Prostate gland (tissue), 2 donors: ENCODE results near the gene NRXN2. TPM values are rescaled to one million over a fixed set of nuclear protein-coding genes. Genes with fewer than 3 reads are reported as not detected.

Source experiments
- DNase-seq: peaks from one replicate; pipeline ENCODE4 v3.0.0-alpha.2; 2019; ENCODE audit warnings: low spot score
- H3K27ac ChIP-seq, 2 donors: fragments of 200-600 bp; sonication (generic); 2 replicates each; pipeline ENCODE4 v1.5.1; 2017 to 2019
- H3K27me3 ChIP-seq: fragments of 200-600 bp; sonication (generic); replicated peaks from 2 replicates; pipeline ENCODE4 v1.5.1; 2019; ENCODE audit not compliant: insufficient read depth
- H3K36me3 ChIP-seq, 2 donors: fragments of 200-600 bp; sonication (generic); 1 replicate in 1 of 2; 2 replicates in 1 of 2; pipeline versions ENCODE4 v1.5.1 to v1.8.1; 2017 to 2019
- H3K4me1 ChIP-seq: fragments of 200-600 bp; sonication (generic); replicated peaks from 2 replicates; pipeline ENCODE4 v1.5.1; 2019
- H3K4me3 ChIP-seq, 2 donors: fragments of 200-600 bp; sonication (generic); 2 replicates each; pipeline ENCODE4 v1.5.1; 2017 to 2019
- H3K9me3 ChIP-seq: fragments of 200-600 bp; sonication (generic); 2 replicates; pipeline ENCODE4 v1.5.1; 2017
- POLR2A ChIP-seq: fragments of 450-650 bp; IDR thresholded peaks from one replicate; pipeline ENCODE4 v1.6.1; 2016; ENCODE audit warnings: antibody characterized with exemption, mild to moderate bottlenecking
- POLR2AphosphoS5 ChIP-seq: sonication (generic); formaldehyde crosslinking; IDR thresholded peaks from one replicate; pipeline ENCODE4 v1.6.1; 2017; ENCODE audit warnings: antibody characterized with exemption
- WGBS: methylation state at CpG from one replicate; pipeline ENCODE4 v1.1.5; 2018; 5-methylcytosine and 5-hydroxymethylcytosine counted together
- intact Hi-C: fragments of 100-400 bp; cut with DNase I; formaldehyde crosslinking; loops from one replicate; pipeline ENCODE4 v1.14.2; 2022
- total RNA-seq, 2 donors: library from RNA; depleted of rRNA; stranded (reverse); fragments of >200 nt; gene quantifications; one replicate each; pipeline ENCODE4 v1.1.0, GENCODE V29; 2016
- TF ChIP-seq, protein P1 (sequence below), 4 experiments: fragments of 200-600 bp in 2 of 4; fragments of 450-650 bp in 2 of 4; sonication (generic) in 2 of 4; IDR thresholded peaks; 1 replicate in 3 of 4; 2 replicates in 1 of 4; pipeline ENCODE4 v1.5.1; 2016 to 2019; ENCODE audit warnings: antibody characterized with exemption in 4 of 4, mild to moderate bottlenecking in 2 of 4, moderate library complexity in 2 of 4

Gene NRXN2
- total RNA-seq, 2 donors from 2014 or later = 0.46 to 26.8 TPM

DNA sequence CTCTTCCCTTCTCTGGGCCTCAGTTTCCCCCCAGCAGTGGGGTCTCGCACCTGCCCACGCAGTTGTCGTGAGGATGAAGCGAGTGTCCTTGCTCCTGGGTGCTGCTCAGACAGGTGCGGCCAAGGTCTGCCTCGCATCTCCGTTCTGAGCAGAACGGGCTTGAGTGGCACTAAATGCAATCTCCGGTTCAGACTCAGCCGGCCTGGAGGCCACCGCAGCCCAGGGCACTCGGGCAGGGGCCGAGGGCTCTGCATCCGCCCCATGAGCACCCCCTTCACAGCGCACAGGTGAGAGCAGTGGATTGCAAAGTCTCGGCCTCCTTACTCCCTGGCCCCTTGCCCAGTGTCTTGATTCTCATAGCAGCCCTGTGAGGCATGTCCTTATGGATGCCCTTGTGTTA lies 162.1 kb downstream of the NRXN2 start:
- H3K4me1 ChIP-seq = no peaks in the 10 kb centered on the region
- H3K27me3 ChIP-seq = no peaks in the 10 kb centered on the region
- H3K36me3 ChIP-seq = no peaks in the 10 kb centered on the region
- intact Hi-C loops = no loop called here
- no peak overlapping the region for H3K27ac ChIP-seq
- no peak overlapping the region for H3K4me3 ChIP-seq
- WGBS = 95% methylated on average over 10 of the region's 16 CpGs
- no peaks in the 10 kb centered on the region for H3K9me3 ChIP-seq
- DNase-seq = no peak
- no peak for TF ChIP-seq POLR2A
- TF ChIP-seq POLR2AphosphoS5 = no peak
- TF ChIP-seq, protein P1, sequence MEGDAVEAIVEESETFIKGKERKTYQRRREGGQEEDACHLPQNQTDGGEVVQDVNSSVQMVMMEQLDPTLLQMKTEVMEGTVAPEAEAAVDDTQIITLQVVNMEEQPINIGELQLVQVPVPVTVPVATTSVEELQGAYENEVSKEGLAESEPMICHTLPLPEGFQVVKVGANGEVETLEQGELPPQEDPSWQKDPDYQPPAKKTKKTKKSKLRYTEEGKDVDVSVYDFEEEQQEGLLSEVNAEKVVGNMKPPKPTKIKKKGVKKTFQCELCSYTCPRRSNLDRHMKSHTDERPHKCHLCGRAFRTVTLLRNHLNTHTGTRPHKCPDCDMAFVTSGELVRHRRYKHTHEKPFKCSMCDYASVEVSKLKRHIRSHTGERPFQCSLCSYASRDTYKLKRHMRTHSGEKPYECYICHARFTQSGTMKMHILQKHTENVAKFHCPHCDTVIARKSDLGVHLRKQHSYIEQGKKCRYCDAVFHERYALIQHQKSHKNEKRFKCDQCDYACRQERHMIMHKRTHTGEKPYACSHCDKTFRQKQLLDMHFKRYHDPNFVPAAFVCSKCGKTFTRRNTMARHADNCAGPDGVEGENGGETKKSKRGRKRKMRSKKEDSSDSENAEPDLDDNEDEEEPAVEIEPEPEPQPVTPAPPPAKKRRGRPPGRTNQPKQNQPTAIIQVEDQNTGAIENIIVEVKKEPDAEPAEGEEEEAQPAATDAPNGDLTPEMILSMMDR (IDR thresholded peaks at IDR 0.05) = no peak

DNA sequence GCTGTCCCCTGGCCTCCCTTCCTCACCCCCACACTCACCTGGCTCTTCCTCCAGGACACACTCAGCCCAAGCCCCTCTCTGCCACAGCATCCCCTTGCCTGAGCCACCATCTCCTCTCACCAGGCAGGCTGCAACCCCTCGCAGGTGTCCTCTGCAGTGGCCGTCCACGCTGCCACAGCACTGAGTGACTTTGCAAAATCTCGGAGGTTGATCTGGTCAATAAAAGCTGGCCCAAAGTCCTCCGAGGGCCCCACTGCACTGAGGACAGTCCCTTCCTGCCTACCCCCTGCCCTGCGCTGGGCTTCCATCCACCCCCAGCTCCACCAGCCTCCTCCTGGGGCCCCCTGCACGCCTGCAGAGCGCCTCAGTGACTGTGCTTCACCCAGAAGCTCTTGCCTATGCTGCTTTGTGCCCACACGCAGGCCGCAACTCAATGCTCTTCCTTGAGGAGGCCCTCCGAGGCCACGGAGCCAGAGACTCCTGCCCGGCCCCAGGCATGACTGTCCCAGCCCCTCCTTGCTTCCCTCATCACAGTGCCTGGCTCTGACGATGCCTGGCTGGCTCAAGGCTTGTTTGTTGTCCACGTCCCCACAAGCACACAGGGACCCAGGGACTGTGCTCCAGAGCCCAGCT lies 162.7 kb downstream of the NRXN2 start:
- intact Hi-C loops = no loop called here
- Histone ChIP-seq H3K27ac (no peak overlapping the region), H3K4me1 (no peaks in the 10 kb centered on the region), H3K27me3 (no peaks in the 10 kb centered on the region), H3K36me3 (no peaks in the 10 kb centered on the region), H3K9me3 (no peaks in the 10 kb centered on the region), H3K4me3 (no peak overlapping the region)
- TF ChIP-seq, protein P1 (IDR thresholded peaks at IDR 0.05) = no peak
- TF ChIP-seq POLR2AphosphoS5 (no peak), POLR2A (no peak)
- DNase-seq = no peak
- WGBS = 78% methylated on average over 15 of the region's 15 CpGs

DNA sequence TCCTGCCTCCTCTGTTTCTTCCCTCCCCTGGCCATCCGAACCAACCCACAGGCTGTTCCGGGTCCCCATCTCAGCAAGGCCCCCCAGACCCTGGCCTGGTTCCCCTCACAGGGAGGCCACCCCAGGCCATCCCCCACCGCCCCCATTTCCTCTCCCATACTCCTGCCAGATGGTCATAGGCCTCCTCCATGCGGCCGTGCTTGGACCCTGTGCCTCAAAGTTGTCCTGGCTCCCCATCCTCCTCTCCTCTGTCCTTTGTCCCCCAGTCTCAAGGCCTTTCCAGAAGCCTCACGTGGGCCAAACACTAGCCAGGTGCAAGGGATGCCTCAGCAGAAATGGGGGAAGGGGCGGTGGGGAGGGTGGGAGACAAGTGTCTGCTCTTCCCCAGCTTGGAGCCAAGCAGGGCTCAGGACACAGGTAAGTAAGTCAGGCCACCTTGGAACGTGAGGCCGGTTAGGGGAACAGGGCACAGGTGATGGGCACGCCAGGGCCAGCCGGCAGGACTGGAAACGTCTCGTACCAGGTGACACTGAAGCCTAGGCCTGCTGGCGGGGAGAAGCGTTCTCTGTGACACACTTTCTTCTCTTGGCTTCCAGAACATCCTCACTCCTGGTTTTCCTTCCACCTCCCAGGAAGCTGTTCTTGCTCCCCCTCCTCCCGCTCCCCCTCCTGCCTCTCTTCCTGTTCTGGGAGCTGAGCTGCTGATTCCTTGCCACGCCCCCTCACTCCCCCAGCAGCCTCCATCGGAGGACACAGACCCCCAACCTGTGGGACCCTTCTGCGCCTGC lies 163.5 kb downstream of the NRXN2 start:
- 80% methylated on average over 19 of the region's 19 CpGs for WGBS
- TF ChIP-seq, protein P1 (IDR thresholded peaks at IDR 0.05) = no peak
- TF ChIP-seq POLR2AphosphoS5 (no peak), POLR2A (no peak)
- Histone ChIP-seq H3K4me3 (no peak overlapping the region), H3K27me3 (no peaks in the 10 kb centered on the region), H3K27ac (no peak overlapping the region), H3K36me3 (no peaks in the 10 kb centered on the region), H3K4me1 (no peaks in the 10 kb centered on the region), H3K9me3 (no peaks in the 10 kb centered on the region)
- intact Hi-C loops = no loop called here
- DNase-seq = no peak

DNA sequence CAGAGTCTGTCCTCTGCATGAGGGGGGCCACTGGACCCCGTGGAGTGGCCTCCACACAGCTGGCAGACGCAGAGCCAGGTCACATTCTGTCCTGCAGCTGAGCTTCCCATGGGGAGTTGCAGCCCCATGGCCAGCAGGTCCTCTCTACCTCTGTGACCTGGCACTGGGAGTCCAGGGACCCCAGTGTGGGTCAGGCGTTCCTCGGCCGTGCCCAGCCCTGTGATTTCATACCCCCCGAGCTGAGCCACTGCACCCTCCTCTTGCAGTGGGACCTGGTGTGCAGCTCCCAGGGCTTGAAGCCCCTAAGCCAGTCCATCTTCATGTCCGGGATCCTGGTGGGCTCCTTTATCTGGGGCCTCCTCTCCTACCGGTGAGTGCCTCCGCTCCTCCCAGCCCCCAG lies 164.1 kb downstream of the NRXN2 start:
- Histone ChIP-seq H3K27ac (no peak overlapping the region), H3K9me3 (no peaks in the 10 kb centered on the region), H3K36me3 (no peaks in the 10 kb centered on the region), H3K4me3 (no peak overlapping the region), H3K4me1 (no peaks in the 10 kb centered on the region), H3K27me3 (no peaks in the 10 kb centered on the region)
- 92% methylated on average over 9 of the region's 9 CpGs for WGBS
- no peak for DNase-seq
- TF ChIP-seq POLR2AphosphoS5 = no peak
- no peak for TF ChIP-seq POLR2A
- TF ChIP-seq, protein P1 (IDR thresholded peaks at IDR 0.05) = no peak
- intact Hi-C loops = no loop called here
